Lower leg skin (tissue), 3 donors: ENCODE results near the gene ACKR1.

Experiments
- CTCF ChIP-seq, 3 donors: fragments of 450-650 bp; IDR thresholded peaks; one replicate each; pipeline ENCODE4 v1.5.1; 2016; ENCODE audit warnings: antibody characterized with exemption in 3 of 3, mild to moderate bottlenecking in 3 of 3, moderate library complexity in 2 of 3
- POLR2A ChIP-seq, 2 donors: fragments of 450-650 bp; IDR thresholded peaks; one replicate each; pipeline ENCODE4 v1.6.1; 2016 to 2017; ENCODE audit warnings: antibody characterized with exemption in 2 of 2, mild to moderate bottlenecking in 1 of 2, moderate library complexity in 1 of 2

- TF ChIP-seq CTCF (IDR thresholded peaks at IDR 0.05) = no peak
- TF ChIP-seq POLR2A (IDR thresholded peaks at IDR 0.05) = no peak
These were observed 19.6 kb upstream of the ACKR1 start for GRCh38 chr1:159185121-159185520.
